A673 (cell line): ENCODE data around the gene SLC6A18.

Experiments
- EZH2 ChIP-seq: fragments of 200-600 bp; sonication (generic); IDR thresholded peaks from 2 replicates; pipeline ENCODE4 v1.6.1; 2017; ENCODE audit warnings: borderline replicate concordance, low read depth, mild to moderate bottlenecking, mixed read lengths, antibody characterized with exemption, low read length; ENCODE audit not compliant: poor library complexity, severe bottlenecking
- TF ChIP-seq, protein P1 (sequence below): fragments of 300-800, 200-600 bp; sonication (generic); conservative IDR thresholded peaks from 2 replicates; pipeline ENCODE4 v1.5.1; 2017; ENCODE audit warnings: low read depth, mild to moderate bottlenecking, antibody characterized with exemption, low read length, moderate library complexity, mixed read lengths

DNA sequence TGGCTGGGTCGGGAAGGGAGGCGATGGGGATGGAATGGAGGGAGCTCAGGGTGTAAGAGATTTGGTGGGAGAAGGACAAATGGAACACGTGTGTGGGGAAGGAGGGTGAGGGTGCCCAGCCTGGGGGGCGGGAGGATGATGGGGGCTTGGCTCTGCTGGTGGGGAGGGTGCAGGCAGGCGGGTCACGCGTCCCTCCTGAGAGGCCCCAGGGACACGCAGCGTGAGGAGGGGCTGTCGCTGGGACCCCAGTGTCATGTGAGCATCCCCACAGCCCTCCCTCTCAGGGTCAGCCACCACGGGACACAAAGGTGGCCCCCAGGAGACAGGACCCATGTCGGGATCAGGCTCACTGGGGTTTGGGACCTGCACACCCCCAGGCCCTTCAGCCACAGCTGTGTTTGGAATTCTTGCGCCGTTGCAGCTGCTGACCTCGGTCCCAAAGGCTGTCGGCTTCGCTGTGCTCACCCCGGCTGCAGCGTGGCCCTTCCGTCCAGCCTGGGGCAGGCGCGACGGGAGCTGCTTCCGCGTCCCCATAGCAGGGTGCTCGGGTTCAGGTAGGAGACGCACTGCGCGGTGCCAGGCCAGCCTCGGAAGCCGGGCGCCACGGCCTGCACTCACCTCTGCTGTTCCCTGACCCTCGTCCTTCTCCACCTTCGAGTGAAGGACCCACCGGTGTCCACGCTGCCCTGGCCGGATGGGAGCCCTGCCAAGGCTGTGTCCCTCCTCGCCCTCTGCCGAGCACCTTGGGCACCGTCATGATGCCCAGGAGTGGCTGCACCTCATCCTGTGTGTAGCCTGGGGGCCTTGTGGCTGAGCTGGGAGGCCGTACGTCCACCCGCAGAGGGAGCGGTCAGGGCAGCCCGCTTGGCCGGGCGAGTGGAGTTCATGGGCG lies 18.4 kb upstream of the SLC6A18 start:
- TF ChIP-seq, protein P1, sequence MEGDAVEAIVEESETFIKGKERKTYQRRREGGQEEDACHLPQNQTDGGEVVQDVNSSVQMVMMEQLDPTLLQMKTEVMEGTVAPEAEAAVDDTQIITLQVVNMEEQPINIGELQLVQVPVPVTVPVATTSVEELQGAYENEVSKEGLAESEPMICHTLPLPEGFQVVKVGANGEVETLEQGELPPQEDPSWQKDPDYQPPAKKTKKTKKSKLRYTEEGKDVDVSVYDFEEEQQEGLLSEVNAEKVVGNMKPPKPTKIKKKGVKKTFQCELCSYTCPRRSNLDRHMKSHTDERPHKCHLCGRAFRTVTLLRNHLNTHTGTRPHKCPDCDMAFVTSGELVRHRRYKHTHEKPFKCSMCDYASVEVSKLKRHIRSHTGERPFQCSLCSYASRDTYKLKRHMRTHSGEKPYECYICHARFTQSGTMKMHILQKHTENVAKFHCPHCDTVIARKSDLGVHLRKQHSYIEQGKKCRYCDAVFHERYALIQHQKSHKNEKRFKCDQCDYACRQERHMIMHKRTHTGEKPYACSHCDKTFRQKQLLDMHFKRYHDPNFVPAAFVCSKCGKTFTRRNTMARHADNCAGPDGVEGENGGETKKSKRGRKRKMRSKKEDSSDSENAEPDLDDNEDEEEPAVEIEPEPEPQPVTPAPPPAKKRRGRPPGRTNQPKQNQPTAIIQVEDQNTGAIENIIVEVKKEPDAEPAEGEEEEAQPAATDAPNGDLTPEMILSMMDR: no peak
- TF ChIP-seq EZH2: no peak
